Breast epithelium (tissue), 3 donors: ENCODE measurements around the gene CD47.

Experiments
- POLR2A ChIP-seq: fragments of 450-650 bp; IDR thresholded peaks from one replicate; pipeline ENCODE4 v1.6.1; 2016; ENCODE audit warnings: antibody characterized with exemption, mild to moderate bottlenecking, moderate library complexity
- TF ChIP-seq, protein P1 (sequence below), 3 donors: fragments of 450-650 bp; IDR thresholded peaks; one replicate each; pipeline ENCODE4 v1.5.1; 2016 to 2017; ENCODE audit warnings: antibody characterized with exemption in 3 of 3, mild to moderate bottlenecking in 3 of 3, moderate library complexity in 3 of 3

DNA sequence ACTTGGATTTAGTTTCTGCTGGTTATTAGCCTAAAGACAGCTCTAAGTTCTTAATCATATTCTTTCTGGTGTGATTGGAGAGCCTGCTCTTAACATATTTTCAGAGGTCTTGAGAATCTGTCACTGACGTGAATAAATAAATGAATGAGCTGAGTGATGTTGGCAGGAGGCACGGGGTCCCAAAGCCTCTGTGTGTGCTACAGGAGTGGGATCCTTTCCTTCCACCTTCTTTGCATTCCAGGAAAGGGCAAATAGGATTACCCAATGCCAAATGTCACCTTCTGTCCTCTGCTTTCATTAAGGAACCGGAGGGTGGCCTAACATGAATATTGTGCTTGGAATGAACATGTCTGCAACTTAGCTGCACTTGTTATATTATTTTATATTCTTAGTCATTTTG is 53.1 kb downstream of the CD47 start:
- TF ChIP-seq, protein P1, sequence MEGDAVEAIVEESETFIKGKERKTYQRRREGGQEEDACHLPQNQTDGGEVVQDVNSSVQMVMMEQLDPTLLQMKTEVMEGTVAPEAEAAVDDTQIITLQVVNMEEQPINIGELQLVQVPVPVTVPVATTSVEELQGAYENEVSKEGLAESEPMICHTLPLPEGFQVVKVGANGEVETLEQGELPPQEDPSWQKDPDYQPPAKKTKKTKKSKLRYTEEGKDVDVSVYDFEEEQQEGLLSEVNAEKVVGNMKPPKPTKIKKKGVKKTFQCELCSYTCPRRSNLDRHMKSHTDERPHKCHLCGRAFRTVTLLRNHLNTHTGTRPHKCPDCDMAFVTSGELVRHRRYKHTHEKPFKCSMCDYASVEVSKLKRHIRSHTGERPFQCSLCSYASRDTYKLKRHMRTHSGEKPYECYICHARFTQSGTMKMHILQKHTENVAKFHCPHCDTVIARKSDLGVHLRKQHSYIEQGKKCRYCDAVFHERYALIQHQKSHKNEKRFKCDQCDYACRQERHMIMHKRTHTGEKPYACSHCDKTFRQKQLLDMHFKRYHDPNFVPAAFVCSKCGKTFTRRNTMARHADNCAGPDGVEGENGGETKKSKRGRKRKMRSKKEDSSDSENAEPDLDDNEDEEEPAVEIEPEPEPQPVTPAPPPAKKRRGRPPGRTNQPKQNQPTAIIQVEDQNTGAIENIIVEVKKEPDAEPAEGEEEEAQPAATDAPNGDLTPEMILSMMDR (IDR thresholded peaks at IDR 0.05), result no peak
- no peak for TF ChIP-seq POLR2A
